GM19238 (cell line): ENCODE data around the gene NAV2.

Experiments used
- DNase-seq: peaks from one replicate; pipeline ENCODE4 v3.0.0; 2011; ENCODE audit warnings: low spot score; ENCODE audit not compliant: insufficient read length

NAV2 gene

DNA sequence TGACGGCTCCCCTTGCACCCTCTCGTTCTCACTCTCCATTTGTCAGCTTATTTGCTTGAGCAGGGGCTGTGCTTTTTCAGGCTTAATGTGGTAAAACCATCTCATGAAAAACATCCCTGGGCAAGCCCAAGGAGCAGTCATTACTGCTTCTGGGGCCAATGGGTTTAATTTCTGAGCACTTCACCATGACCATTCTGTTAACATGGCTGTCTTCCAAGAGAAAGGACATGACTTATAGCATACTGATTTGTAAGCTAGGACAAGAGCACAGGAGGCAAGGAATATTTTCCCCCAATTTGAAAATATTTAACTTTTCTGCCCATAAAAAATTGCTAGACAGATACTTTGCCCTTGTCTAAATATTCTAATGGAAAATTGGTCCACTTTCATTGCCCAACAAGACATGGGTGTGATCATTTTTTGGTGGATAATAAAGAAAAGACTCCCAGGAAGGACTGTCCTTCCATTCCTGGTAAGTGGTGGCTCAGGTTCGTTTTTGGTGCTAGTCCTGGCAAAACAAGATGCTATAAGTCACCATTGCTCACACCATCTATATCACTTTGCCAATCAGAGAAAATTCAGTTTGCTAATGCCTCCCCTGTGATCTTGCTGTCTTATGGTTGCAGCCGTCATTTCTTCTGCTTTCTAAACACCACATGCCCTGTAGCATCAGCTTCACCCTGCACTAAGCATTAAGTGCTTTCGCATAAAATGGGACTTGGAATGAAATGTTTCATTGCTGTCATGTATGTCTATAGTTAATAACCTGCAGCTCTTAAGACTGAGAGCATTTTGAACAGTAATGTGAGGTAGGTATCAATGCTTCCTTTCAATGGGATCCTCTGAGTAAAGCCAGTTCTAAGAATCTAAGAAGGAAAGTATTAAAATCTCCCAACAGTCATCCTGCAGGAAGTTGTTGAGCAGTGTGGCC lies 339.1 kb downstream of the NAV2 start:
- DNase-seq = no peak

- DNase-seq = no peak
Measured at GRCh38 chr11:20053572-20053971, 340.9 kb downstream of the NAV2 start.

DNA sequence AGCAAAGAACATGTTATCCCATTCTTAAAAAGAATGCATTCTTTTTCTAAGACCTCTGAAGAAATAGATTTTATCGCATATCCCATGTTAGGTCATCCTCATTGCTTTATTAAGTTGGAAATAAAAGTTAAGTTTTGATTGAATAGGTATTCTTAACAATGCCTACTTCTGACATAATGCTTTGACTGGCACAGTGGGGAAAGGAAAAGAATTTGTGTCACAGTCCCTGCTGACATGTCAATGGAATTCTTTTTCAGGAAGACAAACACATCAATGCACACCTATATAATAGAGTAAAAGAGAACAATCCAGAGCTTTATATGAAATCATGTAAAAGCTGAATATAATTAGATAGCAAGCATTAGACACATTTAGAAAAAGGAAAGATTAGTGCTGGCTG lies 341.9 kb downstream of the NAV2 start:
- no peak for DNase-seq

DNA sequence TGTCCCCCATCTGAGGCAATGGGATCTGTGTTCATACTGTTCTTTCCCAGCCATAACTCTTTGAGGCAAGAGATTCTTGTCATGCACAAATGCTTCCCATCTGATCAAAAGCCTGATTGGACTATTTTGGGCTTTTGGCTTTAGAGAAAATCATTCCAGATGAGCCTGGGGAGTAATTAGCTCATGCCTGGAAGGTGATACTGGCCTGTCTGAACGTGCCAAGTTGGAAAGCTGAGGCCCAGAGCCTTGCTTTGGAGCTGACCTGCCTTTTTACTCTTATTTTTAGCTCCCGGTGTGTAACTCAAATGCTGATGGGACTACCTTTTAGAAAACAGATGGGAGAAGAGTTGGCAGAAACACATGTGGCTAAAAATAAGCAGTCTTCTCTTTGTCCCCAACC lies 342.7 kb downstream of the NAV2 start:
- DNase-seq = no peak

GRCh38 chr11:20056109-20056949 lies 343.7 kb downstream of the NAV2 start:
- no peak for DNase-seq

DNA sequence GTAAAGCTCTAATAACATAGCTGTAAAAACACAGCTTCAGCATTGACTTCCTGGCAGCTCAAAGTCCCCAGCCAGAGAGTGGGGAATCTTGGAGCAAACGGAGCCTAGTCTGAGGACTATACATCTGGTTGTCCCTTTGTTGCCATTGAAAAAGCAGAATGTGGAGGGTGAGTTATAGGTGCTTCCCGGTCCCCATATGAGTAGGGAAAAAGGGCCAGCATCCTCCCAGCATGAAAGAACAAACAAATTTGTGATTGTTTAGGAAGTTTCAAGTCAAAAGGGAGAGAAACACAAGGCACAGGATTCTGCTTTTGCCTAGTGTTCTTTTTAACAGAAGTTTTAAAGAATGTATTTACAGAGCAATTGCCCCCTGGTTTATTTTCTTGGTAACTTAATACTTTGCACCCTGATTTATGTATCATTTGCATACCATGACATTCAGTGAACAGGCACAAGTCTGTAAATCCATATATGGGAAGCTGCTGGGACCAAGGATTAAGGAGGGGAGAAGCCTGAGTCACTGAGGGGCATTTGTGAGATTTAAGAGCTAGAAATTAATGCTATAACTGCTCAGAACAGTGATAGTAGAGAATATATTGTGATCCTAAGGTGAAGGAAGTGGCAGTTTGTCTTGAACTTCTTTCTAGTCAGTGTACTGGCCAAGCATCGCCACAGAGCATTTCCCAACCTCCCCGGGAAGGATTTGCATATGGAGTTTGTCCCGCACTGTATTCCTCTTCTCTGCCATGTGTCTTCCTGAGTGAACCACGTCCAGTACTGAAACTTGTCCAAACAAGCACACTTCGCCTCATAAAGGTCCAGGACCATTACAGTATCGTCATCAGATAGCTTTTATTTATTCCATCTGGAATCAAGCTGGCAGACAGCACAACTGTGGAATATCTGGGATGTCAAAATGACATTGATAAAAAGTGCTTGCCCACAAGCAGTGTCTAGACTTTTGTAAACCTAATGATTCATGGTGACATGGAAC lies 344.6 kb downstream of the NAV2 start:
- DNase-seq = no peak

- no peak for DNase-seq
Measured at GRCh38 chr11:20058749-20059458, 346.3 kb downstream of the NAV2 start.

GRCh38 chr11:20059587-20060021 lies 347.0 kb downstream of the NAV2 start:
- DNase-seq = no peak

- DNase-seq = no peak
Measured at GRCh38 chr11:20060181-20060580, 347.5 kb downstream of the NAV2 start.

- DNase-seq = no peak
Measured at GRCh38 chr11:20060647-20061205, 348.1 kb downstream of the NAV2 start.

DNA sequence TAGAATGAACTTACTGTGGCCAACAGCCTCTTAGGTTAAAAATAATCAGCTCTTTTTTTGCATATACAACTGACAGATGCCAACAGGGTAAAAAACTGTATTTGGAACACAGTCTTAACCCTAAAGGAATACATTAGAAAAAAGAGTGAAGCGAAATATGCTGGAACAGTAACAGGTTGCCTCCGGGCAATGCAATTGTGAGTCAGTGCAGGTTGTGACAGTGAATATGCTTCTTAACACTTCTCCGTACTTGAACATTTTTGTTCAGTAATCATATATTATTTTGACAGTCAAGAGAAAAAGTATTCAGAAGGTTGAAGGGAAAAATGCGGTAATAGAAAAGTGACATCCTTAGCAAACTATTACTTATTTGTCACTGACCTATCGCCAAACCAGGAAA lies 349.1 kb downstream of the NAV2 start:
- DNase-seq = no peak

- DNase-seq = no peak
Measured at GRCh38 chr11:20064961-20065405, 352.3 kb downstream of the NAV2 start.

GRCh38 chr11:20065406-20065805 lies 352.8 kb downstream of the NAV2 start:
- DNase-seq = no peak

GRCh38 chr11:20066013-20066782 lies 353.6 kb downstream of the NAV2 start:
- no peak for DNase-seq

GRCh38 chr11:20066783-20067156 lies 354.1 kb downstream of the NAV2 start:
- no peak for DNase-seq

GRCh38 chr11:20067665-20068064 lies 355.0 kb downstream of the NAV2 start:
- DNase-seq = no peak

- DNase-seq = no peak
Measured at GRCh38 chr11:20068691-20069090, 356.1 kb downstream of the NAV2 start.

DNA sequence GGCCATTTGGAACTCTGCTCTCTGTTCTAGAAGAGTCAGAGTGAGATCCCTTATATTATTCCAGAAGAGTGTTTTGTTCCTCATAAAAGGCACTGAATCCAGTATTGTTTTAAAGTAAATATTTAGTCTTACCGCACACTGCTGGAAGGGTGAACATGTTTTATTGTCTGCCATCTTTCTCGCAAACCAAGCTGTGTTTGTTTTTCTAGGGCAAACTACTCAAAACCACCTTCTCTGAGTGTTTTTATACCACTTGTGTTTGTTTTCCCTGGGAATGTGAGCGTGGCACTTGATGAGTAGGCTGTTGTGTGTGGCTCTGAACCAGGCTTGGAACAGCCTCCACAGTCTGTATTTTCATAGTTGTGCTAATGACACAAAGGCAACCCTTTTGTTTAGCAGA lies 357.8 kb downstream of the NAV2 start:
- no peak for DNase-seq

DNA sequence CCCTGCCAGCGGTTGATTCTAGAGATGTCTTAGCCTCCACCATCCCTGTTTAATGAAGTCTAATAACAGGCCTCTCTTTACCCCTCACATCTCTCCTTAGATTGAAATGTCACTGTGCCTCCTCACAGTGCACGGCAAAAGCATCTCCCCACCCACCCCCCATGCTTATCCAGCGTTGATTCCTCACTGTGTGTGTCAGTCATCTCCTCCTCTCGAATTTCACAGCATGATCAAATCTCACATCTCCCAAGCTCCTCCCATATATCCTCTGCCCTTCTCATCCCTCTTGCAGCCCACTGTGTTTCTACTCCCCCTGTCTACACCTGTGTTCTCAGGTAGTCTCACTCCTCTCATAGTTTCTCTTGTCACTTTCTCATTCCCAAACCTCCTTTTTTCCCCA lies 363.0 kb downstream of the NAV2 start:
- DNase-seq = no peak
